ENCODE results near the gene FOXI1.
"Not testable (repeated sequence)": the region's sequence is repeated elsewhere in the genome, so short reads cannot be mapped to it uniquely, and the experiment has no call there.

Gene FOXI1

DNA sequence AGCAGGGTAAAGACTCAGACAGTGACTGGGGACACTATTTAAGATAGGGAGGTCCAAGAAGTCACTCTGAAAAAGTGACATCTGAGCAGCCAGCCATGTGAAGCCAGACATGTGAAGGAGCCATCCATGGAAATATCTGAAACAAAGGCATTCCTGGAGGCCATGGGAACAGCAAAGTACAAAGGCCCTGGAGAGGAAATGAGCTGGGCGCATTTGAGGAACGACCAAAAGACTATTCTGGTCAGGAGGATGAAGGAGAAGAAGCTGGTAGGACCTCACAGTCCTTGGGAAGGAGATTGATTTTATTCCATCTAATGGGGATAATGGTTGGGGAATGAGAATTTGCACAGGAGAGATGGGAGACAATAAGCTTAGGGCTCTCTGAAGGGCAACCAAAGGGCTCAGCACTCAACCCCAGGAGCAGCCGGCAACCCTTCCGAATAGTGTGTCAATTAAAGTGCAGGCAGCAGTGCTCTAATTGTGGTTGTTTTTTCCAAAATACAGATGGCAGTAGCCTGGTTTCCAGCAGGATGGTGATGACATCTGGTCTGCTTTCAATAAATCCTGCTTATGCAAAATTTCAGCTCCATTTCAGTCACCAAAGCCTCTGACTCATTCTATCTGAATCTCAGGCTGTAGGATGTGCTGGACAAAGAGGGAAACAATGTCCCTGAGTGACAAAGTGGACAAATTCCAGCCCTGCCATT, 26.7 kb downstream of the FOXI1 start:
- no peak for DNase-seq

DNA sequence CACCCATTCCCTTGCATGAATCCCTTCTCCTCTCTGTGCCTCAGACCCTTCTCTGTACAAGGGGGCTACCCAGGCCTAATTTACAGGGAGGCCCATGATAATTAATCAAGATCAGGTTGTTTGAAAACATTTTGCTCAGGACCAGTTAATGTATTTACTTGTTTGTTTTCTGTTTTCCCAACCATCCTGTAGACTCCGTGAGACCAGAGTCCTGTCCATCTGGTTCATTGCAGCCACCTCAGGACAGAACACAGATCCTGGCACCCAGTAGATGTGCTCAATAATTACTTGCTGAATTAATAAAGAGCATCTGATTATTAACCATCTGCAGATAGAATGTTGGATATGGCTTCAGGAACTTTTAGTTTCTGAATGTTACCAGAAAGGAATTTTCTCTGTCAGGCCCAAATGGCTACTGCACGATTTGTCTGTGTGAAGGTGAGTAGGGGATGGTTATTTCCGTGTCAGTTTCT, 27.3 kb downstream of the FOXI1 start:
- DNase-seq = no peak

DNA sequence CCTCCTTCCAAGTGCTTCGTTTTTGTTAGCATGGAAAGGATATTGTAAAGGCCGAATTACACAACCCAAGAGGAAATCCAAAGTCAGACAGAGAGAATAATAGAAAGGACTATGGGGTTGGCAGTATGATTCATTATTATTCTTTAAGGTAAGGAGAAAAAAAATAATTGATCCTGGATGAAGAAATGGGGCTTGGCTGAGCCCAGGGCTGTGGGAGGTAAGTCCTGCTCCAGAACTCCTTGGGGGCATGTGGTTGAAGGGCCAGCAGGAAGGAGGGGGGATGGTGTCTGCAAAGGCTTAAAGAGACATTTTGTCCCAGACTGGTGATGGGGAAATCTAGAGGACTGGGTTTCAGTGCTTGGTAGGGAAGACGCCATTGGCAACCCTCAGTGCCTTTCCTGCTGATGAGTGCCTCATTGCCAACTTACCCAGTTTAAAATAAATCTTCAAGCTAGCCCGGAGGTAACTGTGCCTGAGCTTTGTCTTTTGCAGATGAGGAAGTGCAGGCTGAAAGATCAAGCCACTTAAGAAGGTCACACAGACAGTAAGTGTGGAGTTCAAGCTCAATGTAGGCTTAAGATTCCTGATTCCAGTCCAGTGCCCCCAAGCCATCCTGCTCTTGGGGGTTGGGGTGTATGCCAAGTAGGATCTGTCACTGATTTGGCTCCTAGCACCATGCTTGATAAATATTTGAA, 30.2 kb downstream of the FOXI1 start:
- DNase-seq = no peak

DNA sequence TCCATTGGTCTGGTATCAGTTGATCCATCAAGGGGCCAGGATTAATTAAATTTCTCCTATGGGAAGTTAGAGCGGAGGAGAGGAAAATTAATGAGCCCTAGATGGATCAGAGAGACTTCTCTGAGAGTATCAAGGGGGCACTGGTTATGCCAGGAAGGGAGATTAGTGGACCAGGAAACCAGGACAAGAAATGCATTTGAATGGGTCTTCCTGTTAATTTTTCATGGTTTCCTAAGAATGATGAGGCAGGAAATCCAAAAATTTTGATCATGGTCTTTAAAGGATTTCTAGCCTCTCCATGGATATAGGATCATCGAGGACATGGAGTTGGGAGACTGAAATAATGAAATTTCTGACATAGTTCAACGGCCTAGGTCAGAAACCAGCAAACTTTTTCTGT, 30.8 kb downstream of the FOXI1 start:
- no peak for DNase-seq

DNA sequence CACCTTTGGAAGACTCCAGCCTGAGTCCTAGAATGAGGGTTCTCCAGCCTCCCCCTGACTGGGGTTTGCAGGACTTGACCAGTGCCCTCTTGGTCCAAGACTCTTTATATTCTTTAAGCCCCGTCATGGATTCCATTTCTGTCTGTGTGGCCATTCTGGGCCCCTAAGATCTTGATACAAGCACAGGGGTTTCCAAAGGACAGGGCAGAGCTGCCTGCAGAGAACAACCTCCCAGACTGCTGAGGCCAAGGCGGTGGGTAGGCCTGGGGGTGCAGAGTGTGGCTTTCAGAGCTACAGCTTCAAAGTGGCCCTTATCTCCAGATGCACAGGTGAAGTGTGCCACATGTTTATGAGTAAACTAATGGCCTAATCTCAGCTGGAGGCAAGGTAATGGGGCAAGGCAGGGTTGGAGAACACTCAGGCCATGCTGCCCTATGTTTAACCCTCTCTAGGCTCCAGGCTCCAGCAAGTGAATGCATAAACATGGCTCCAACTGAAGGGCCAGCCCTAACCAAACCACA, 32.1 kb downstream of the FOXI1 start:
- no peak for DNase-seq

DNA sequence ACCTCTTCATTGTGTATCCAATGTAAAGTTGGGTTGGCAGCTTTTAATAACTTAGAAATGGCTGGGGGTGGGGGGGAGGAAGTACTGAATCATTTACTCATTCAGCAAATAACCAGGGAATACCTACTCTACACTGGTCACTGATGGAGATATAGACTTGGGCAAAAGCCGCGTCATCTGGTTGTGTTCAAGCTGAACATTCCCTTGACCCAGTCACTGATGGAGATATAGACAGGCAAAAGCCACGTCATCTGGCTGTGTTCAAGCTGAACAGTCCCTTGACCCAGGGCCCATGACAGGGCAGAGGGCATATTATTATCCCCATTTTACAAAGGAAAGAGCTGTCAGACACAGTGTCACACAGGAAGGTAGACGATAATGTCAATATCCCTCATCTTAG, 32.6 kb downstream of the FOXI1 start:
- DNase-seq = no peak

DNA sequence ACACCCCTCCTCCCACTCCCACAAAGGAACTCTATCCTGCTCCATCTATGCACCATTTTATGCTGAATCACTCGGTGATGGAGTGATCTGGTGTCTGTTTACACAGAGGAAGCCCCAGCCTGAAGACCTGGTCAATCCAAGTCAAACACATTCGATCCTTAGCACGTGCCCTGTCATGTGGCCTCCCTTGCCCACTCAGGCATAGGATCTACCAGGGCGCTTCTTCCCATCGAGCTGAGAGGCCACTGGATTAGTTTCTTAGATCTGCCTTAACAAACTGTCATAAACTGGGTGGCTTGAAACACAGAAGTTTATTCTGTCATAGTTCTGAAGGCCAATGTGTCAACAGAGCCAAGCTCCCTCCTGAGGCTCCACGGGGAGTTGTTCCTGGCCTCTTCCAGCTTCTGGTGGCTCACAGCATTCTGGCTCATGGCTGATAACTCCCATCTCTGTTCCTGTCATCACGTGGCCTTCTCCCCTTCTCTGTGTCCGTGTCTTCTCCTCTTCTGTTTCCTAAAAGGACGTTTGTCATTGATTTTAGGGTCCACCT, 34.2 kb downstream of the FOXI1 start:
- no peak for DNase-seq

DNA sequence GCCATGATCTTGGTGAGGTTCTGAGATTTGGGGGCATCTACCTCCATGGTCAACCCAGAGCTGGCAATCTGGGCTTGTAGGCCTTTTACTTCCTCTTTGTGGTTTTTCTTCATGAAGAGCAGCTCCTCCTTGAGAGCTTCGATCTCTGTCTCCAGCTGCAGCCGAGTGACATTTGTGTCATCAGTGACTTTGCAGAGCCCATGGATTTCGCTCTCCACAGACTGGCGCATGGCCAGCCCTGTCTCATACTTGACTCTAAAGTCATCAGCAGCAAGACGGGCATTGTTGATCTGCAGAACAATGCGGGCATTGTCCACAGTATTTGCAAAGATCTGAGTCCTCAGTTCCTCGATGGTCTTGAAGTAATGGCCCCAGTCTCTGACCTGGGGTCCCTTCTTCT, 35.5 kb downstream of the FOXI1 start:
- not testable (repeated sequence) for DNase-seq

DNA sequence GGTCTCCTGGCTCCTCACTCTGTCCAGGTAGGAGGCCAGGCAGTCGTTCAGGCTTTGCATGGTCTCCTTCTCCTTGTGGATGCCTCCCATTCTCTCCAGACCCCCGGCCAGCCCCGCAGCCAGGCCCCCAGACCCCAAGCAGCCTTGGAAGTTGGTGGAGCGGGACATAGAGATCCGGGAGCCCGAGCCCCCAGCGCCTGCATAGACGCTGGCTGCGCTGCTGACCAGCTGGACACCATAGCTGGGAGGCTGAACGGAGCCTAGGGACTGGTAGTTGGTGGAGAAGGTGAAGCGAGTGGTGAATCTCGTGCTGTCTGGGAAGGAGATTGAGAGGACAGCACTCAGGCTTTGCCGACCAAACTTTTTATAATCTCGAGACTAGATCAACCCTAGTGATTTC, 35.9 kb downstream of the FOXI1 start:
- DNase-seq = no peak

DNA sequence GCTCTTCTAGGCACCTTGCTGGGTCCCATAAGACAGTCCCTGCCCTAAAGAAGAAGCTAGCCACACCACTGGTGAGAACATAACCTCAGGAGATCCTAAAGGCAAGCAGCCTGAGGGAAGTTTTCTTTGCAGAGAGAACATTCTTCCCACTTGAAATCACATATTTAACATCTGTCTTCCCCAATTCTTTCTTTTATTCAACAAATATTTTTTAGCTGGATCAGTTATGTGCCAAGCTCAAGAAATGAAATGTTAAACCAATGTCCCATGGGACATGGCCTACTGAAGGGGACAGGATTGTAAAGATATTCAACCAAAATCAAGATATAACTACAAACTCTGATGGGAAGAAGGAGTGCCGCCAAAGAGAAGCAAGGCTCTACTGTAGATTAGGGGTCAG, 36.5 kb downstream of the FOXI1 start:
- DNase-seq = no peak

DNA sequence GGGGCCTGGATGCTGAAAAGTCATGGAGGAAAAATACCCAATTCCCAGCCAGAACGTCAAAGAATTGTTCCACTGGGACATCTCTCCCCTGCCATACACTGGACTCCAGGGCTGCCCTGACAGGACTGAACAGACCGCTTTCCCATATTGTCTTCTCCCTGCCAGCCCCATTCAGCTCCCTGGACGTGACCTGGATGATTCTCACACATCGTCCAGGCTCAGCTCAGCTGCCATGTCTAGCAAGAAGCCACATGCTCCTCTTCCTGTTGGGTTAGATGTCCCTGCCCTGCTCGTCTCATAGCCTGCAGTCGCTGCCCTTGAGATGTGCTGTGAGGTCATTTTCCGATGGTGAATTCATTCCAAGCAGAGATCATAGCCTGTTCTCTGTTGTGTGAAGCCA, 37.4 kb downstream of the FOXI1 start:
- no peak for DNase-seq

DNA sequence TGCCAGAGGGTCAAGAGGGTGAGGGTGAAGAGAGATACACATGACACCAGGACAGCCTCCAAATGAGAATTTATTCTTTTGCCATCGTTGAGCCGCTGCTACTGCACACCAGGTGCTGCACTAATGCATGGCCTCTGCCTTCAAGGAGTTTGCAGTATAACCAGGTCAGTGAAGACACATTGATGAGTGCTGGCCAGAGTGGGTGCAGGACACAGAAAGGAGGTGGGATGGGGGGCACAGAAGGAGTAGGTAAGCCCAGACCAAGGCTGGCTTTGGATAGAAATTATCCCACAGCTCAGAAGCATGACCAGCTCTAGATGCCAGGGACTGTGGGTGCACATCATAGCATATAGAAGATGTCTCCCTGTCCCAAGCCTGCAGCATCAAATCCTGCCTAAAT, 38.0 kb downstream of the FOXI1 start:
- no peak for DNase-seq

DNA sequence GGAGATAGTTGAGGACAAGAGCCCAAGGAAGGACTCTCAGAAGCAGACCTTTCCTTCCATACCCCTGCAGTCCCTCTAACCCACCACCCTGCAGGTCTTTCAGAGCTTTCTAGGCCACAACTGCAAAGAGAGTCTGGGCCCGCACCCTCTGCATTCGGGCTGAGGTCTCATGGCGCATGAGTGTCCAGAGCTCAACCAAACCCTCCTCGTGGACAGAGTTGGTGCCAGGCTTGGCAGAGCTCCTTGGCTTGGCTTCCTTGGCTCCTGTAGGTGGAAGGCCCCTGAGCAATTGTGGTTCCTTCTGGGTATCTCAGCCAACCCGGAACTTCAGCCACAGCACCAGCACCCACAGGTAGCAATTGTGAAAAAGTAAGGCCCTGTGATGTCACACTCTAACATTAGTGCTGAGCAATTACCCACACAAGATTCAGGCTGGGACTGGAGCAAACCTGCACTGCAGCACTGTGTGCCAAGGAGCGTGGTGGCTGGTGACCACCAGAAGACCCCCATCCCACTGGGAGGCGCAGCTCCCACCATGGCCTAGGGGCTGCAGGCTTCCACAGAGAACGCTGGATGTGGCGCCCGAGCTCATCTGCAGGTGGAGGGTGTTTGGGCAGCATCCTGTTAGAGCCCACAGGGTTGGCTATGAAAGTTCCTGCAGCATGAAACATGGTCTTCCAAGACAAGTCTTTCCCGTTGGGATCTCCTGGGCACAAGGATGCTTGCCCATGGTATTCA, 38.8 kb downstream of the FOXI1 start:
- DNase-seq = no peak

DNA sequence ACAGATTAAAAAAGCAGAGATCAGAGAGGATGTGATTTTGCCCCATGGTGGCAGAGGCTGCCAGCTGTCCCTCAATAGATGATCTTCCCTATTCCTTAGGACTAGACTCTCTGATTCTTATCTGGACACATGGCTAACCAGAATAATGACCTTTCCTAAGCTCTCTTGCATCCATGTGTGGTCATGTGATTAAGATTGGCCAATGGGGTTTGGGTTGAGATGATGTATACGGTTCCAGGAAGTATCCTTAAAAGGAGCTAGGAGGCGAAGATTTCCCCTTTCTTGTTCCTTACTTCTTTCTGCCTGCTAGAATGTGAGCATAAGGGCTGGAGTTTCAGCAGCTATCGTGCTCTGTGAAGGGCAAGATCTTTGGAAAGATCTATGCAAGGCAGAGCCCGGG, 39.8 kb downstream of the FOXI1 start:
- DNase-seq = no peak

DNA sequence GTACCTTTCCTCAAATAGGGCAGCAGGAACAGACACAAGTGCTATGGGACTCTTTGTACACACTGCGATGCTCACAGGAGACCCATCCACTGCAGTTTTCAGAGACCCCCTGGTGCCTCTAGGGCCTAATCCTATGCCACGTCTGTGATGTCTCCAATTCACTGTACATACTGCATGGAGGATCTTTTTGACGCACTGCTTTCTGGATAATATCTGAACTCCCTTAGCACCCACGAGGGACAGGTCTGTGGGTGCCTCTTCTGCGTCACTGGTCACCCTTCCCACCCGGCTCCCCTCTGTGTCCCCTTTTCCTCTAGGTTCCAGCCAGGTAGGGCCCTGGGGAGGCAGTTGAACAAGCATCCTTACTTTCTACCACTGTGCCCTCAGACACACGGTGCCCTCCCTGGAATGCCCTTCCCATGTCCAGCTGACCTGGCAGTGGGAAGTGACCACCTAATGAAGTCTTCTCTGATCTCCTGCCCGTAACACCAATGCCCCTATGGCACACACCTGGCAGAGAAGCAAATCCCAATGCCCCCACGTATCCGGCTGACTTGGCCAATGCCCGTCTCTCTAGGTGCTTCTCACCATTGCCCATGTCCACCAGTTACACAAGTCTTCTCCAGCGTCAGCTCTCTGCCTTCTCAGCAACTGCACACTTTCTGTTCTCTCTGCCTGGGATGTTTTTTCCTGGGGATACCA, 41.5 kb downstream of the FOXI1 start:
- no peak for DNase-seq

DNA sequence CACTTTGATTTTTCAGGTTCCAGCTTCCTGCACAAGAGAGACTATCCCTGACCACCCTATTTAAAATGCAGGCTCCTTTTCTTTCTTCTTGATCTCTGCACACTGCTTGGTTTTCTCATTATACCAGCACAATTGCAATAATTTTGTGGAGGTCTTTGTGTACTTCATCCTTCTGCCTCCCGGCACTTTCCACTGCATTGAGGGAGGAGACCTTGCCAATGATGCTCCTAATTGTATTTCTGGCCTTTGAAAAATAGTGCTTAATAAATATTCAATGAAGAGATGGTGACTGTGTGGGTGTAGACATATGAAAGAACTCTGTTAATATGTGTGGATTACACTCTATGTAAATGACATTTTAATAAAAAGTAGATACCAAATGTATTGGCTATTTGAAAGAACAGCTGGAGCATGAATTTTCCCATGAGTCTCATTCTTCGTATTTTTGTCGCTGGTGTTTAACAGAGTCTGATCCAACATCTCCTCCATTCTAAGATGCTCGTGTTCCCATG, 42.1 kb downstream of the FOXI1 start:
- DNase-seq = no peak

DNA sequence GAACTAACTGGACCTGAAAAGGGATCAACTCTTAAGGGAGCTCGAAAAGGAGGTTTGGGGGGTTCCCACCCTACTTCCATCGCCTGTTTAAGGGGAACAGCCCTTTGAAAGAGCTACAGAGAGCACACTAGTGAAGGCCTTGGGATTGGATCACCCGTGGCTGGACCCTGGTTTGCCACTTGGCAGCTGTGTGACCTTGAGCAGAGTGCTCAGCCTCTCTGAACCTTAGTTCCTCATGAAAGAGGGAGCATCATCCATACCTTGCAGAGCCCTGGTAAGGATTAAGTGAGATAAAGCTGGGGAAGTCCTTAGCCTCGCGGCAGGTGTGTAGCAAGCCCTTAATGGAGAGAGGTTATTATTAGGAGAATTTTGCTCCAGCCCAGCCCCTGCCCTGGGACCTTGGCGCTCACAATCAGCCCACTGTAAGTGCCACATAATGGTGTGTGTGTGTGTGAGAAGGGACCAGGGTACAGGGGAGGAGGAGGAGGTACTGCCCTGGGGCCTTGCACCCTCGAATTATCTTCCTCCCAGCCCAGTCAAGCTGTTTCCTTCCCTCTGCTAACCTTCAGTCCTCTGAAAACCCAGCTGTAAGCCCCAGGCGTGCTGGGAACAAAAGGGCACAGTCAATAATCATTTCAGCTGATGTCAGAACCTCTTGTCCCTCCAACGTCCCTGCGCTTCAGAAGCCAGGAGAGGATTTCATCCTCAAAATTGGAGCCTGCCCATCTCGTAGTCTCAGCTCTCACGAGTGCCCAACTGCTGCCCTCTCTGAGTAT, 42.9 kb downstream of the FOXI1 start:
- no peak for DNase-seq

DNA sequence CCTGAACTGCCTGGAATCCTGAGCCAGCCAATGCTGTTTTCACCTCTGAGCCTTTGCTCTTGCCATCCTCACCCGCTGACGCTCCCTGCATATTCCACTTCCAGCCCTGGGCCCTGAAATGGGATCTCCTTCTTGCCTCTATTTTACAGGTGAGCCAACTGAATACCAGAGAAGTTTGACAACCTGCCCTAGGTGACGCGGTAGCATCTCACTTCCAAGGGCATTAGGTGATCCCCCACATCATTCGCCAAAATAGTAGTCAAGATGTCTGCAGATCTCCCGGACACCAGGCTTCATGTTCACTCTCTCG, 43.5 kb downstream of the FOXI1 start:
- no peak for DNase-seq

DNA sequence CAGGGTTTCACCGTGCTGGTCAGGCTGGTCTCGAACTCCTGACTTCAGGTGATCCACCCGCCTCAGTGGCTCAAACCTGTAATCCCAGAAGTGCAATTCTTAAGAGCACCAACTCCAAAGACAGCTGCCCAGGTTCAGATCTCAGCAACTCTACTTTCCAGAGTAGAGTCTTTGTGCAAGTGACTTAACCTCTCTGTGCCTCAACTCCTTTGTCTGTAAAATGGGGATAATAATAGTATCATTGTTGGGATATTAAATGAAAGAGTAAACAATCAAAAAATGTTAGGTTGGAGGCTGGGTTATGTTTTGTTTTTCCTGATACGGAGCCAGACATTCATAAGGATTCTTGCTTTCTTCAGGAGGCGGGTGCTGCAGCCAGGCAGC, 45.0 kb downstream of the FOXI1 start:
- no peak for DNase-seq

DNA sequence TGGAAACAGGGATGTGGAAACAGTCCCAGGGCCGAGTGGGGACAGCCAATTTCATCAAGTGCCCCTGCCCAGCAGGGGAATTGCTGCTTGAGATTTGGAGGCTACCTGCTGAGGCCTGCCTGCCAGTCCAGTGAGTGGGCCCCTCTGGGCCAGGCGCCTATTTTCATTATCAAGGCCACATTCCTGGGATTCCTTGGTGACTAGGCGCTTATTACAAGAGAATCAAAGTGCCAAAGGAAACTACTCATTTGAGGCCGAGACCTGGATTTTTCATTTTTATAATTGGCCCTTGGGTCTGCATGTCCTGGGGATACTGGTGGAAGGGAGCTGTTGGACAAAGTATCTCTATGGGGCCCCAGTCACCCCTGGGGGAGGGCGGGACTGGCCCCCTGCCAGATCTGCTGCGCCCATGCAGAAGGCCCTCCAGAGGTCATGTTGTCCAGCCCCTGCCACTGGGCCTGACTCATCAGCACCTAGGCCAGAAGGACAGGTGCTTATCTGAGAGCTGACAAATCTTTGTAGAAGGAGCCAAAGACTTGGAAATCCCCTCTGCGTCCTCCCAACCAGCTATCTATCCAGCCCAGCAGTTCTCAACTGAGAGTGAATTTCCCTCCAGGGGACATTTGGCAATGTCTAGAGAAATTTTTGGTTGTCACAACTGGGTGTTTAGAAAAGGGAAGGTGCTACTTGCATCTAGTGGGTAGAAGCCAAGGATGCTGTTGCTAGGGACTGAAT, 45.6 kb downstream of the FOXI1 start:
- no peak for DNase-seq

DNA sequence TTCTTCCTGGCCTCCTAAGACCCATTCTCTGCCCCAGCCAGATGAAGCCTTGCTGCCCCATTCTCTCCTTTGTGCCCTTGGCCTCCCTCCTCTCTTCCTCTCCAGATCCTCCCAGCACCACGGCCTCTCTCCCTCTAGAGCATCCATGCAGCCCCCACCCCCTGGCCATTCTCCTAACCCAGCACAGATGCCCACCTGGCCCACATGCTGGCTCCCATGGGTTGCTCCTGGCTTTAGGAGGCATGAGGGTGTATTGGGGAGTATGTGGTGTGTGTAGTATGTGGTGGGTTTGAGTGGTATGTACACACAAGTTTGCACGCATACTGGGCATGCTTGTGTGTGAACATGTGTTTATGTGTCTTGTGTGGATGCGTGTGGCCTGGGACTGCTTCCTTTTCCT, 47.1 kb downstream of the FOXI1 start:
- DNase-seq = no peak
